HG03460 (cell line): ENCODE data around the gene SH3BP5L.
A peak's percentile ranks its signal among the peaks of the same experiment; 100 is the strongest.

Experiments used
- ATAC-seq: cut with Tn5 transposase; IDR thresholded peaks from one replicate; pipeline ENCODE4 v1.9.1; 2021; ENCODE audit not compliant: unreplicated experiment

Gene SH3BP5L

GRCh38 chr1:248851390-248851789 lies 25.7 kb upstream of the SH3BP5L start:
- ATAC-seq, result no peak

GRCh38 chr1:248850536-248851251 lies 25.0 kb upstream of the SH3BP5L start:
- no peak for ATAC-seq

GRCh38 chr1:248850124-248850523 lies 24.4 kb upstream of the SH3BP5L start:
- ATAC-seq, result no peak

- no peak for ATAC-seq
Observed at GRCh38 chr1:248849637-248850036, 23.9 kb upstream of the SH3BP5L start.

GRCh38 chr1:248849152-248849551 lies 23.4 kb upstream of the SH3BP5L start:
- no peak for ATAC-seq

- no peak for ATAC-seq
Observed at GRCh38 chr1:248848602-248849001, 22.9 kb upstream of the SH3BP5L start.

GRCh38 chr1:248847956-248848561 lies 22.3 kb upstream of the SH3BP5L start:
- no peak for ATAC-seq

GRCh38 chr1:248847181-248847955 lies 21.7 kb upstream of the SH3BP5L start:
- no peak for ATAC-seq

GRCh38 chr1:248844526-248844925 lies 18.8 kb upstream of the SH3BP5L start:
- ATAC-seq, result no peak

- ATAC-seq, result no peak
Observed at GRCh38 chr1:248843687-248844086, 18.0 kb upstream of the SH3BP5L start.

- no peak for ATAC-seq
Observed at GRCh38 chr1:248842781-248843331, 17.1 kb upstream of the SH3BP5L start.

GRCh38 chr1:248841702-248842395 lies 16.1 kb upstream of the SH3BP5L start:
- ATAC-seq, result no peak

- no peak for ATAC-seq
Observed at GRCh38 chr1:248840946-248841345, 15.2 kb upstream of the SH3BP5L start.

- no peak for ATAC-seq
Observed at GRCh38 chr1:248839168-248839555, 13.4 kb upstream of the SH3BP5L start.

GRCh38 chr1:248838357-248839167 lies 12.8 kb upstream of the SH3BP5L start:
- ATAC-seq, result peak; percentile 63

GRCh38 chr1:248837781-248838356 lies 12.2 kb upstream of the SH3BP5L start, which contains the start of gene ZNF672:
Gene ZNF672, plus strand, starts transcription at chr1:248838224. Its CDS starts 9,051 bp downstream, at chr1:248847275.
- peak; percentile 81 for ATAC-seq

- ATAC-seq, result no peak
Observed at GRCh38 chr1:248837045-248837780, 11.5 kb upstream of the SH3BP5L start.

GRCh38 chr1:248834343-248834940 lies 8.7 kb upstream of the SH3BP5L start:
- no peak for ATAC-seq

GRCh38 chr1:248831842-248832241 lies 6.1 kb upstream of the SH3BP5L start:
- ATAC-seq, result no peak
